Neural progenitor cell (in vitro differentiated cells): ENCODE results near the gene HOXC13.

ENCODE experiments used
- CTCF ChIP-seq: fragments of 200-600 bp; sonication (generic); IDR thresholded peaks from 2 replicates; pipeline ENCODE4 v1.5.1; 2017; ENCODE audit warnings: antibody characterized with exemption, mild to moderate bottlenecking
- EZH2 ChIP-seq: fragments of 200-600 bp; sonication (generic); IDR thresholded peaks from 2 replicates; pipeline ENCODE4 v1.6.1; 2017; ENCODE audit warnings: antibody characterized with exemption, mild to moderate bottlenecking, moderate library complexity
- EZH2phosphoT487 ChIP-seq: fragments of 200-600 bp; sonication (generic); IDR thresholded peaks from 2 replicates; pipeline ENCODE4 v1.6.1; 2017; ENCODE audit warnings: antibody characterized with exemption

DNA sequence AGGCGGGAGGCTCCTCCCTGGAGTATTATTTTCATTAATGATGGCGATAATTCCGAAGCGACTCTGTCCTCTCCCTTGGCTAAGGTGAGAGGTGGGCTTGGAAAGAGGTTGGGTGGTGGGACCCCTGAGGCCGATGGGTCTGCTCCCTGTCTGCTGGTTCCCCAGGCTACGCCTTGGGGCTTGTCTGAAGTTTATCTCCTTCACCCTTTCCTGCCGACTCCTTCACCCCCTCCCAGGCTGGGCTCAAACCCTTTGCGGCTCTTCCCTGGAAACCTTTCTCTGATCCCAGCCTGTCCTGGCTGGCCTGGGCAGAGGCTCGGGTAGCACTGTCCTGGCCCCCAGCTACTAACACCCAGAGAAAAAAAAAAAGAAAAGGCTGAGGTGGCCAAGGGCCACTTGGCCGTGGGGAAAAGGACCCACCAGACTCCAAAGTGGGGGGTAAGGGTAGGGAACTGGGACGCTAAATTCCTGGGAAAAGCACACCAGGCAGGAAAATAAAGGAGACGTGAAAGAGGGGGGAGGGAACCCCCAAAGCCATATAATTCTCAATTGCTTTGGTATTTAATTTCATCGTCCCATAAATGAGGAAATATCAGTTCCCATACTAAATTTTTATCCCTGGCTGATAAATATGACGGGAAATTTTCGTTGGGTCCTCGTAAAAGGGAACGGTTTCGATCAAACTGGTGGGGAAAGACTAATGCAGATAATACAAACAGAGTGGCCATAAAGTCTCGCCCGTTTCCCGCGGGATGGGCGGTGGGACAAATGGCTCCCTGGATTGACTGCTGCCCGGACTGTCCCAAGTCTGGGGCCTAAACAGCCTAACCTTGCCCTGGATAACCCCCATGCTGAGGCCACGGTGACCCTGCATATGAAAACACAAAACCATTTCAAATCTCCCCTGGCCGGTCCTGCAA is 44.3 kb downstream of the HOXC13 start:
- TF ChIP-seq EZH2 (no peak), CTCF (no peak), EZH2phosphoT487 (peak; percentile 4)
